HG02938 (cell line): ENCODE results near the gene IRF4.
A peak's percentile ranks its signal among the peaks of the same experiment; 100 is the strongest.

Experiments used
- ATAC-seq: cut with Tn5 transposase; IDR thresholded peaks from one replicate; pipeline ENCODE4 v1.9.1; 2021; ENCODE audit warnings: mild to moderate bottlenecking, moderate library complexity; ENCODE audit not compliant: unreplicated experiment

IRF4 gene

GRCh38 chr6:395432-396125 is 4.0 kb downstream of the IRF4 start:
- ATAC-seq: no peak

DNA sequence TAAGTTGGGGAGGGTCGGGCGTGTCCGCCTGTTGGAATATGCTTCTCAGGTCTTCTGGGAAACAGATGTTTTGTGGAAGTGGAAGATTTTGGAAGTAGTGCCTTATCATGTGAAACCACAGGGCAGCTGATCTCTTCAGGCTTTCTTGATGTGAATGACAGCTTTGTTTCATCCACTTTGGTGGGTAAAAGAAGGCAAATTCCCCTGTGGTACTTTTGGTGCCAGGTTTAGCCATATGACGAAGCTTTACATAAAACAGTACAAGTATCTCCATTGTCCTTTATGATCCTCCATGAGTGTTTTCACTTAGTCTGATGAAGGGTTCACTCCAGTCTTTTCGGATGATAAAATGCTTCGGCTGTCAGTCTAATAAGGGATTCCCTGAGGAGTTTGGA is 4.6 kb downstream of the IRF4 start:
- ATAC-seq: no peak

DNA sequence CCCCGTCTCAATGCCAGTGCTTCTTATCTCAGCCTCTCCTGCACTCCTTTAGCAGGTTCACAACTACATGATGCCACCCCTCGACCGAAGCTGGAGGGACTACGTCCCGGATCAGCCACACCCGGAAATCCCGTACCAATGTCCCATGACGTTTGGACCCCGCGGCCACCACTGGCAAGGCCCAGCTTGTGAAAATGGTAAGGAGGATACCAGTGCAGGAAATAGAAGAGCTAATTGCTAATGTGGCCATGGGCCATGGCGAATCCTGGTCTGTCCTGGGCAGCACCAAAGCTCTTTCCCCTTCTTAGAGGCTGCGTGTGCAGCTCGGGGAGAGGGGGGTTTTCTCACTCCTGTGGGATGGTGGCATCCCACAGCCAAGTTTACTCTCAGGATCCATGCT is 5.5 kb downstream of the IRF4 start:
- ATAC-seq: no peak

GRCh38 chr6:397604-398003 is 6.1 kb downstream of the IRF4 start:
- ATAC-seq: no peak

- no peak for ATAC-seq
Measured at GRCh38 chr6:398065-398464, 6.5 kb downstream of the IRF4 start.

DNA sequence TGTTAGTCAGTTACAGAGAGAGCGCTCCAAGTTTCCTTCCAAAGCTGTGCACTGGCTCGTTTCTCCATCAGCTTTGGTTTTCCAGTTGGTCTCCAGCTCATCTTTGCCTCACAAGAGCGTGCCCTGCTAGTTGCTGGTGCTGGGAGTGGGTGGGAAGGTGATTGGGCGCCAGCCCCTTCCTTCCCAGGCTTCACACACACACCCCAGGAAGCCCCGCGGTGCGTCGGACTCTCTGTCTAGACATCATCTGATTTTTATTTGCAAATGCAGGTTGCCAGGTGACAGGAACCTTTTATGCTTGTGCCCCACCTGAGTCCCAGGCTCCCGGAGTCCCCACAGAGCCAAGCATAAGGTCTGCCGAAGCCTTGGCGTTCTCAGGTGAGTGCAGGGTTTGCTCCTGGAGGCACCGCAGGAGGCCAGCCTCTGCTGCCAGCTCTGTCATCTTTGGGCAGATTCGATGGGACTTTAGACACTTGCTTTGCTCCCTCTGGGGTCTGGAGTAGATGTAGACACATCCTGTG is 7.1 kb downstream of the IRF4 start:
- ATAC-seq: no peak

- peak; percentile 37 for ATAC-seq
Measured at GRCh38 chr6:399785-400534, 8.4 kb downstream of the IRF4 start.

GRCh38 chr6:400815-401214 is 9.3 kb downstream of the IRF4 start:
- no peak for ATAC-seq

- no peak for ATAC-seq
Measured at GRCh38 chr6:401239-401993, 9.9 kb downstream of the IRF4 start.

DNA sequence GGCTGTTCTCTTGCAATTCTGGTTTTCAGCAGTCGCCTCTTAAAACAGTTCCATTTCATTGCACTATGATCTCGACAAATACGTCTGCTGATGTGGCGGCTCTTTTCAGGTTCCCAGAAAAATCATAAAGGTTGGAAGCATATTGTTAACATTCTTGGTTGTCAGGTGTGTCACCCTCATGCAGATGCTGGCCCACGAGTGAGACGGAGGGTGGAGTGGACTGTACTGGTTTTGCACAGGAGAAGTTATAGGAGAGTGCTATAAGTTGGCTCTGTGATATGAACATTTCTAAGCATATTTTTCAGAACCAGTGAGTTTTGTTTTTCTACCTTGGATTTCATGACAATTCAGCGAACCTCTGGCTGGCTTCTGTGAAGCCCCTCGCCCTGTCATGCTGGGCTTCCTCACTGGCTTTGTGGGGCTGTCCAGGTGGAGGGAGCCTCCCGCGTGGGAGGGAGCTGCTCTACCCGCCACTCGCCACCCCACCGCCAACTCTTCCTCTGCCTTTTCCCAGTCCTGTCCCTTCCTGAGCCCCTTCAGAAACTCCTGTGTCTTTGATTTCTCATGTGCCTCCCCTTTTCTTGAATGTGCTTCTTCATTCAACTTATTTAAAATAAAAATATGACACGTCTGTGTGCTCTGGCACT is 10.6 kb downstream of the IRF4 start:
- ATAC-seq: no peak

- no peak for ATAC-seq
Measured at GRCh38 chr6:402901-403658, 11.5 kb downstream of the IRF4 start.

- ATAC-seq: no peak
Measured at GRCh38 chr6:403659-404655, 12.4 kb downstream of the IRF4 start.

GRCh38 chr6:404685-405423 is 13.3 kb downstream of the IRF4 start:
- no peak for ATAC-seq

DNA sequence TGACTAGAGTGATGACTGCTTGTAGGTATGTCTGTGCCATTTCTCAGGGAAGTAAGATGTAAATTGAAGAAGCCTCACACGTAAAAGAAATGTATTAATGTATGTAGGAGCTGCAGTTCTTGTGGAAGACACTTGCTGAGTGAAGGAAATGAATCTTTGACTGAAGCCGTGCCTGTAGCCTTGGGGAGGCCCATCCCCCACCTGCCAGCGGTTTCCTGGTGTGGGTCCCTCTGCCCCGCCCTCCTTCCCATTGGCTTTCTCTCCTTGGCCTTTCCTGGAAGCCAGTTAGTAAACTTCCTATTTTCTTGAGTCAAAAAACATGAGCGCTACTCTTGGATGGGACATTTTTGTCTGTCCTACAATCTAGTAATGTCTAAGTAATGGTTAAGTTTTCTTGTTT is 16.6 kb downstream of the IRF4 start:
- no peak for ATAC-seq

- no peak for ATAC-seq
Measured at GRCh38 chr6:408599-409102, 17.1 kb downstream of the IRF4 start.

GRCh38 chr6:409370-409972 is 17.9 kb downstream of the IRF4 start:
- no peak for ATAC-seq

GRCh38 chr6:410555-411395 is 19.2 kb downstream of the IRF4 start:
- no peak for ATAC-seq
